ENCODE measurements around the gene PGS1.

The PGS1 gene

GRCh38 chr17:78458091-78458490 is 79.6 kb downstream of the PGS1 start:
- TF ChIP-seq CEBPB (IDR thresholded peaks at IDR 0.05) (no peak), TEAD4 (IDR thresholded peaks at IDR 0.05) (no peak), MAX (IDR thresholded peaks at IDR 0.05) (no peak), NFIC (IDR thresholded peaks at IDR 0.05) (no peak), TAF1 (IDR thresholded peaks at IDR 0.05; ENCODE audit: low read depth) (no peak)

GRCh38 chr17:78458736-78459335 is 80.4 kb downstream of the PGS1 start:
- TF ChIP-seq REST (IDR thresholded peaks at IDR 0.05; ENCODE audit: low read depth) (no peak), TEAD4 (IDR thresholded peaks at IDR 0.05) (no peak), USF1 (IDR thresholded peaks at IDR 0.05) (no peak), EP300 (IDR thresholded peaks at IDR 0.05; ENCODE audit: borderline replicate concordance) (no peak), CREB1 (IDR thresholded peaks at IDR 0.05; ENCODE audit: low read depth) (no peak), EGR1 (IDR thresholded peaks at IDR 0.05) (no peak), MAX (IDR thresholded peaks at IDR 0.05) (no peak), CEBPB (IDR thresholded peaks at IDR 0.05) (no peak), ZBTB7A (IDR thresholded peaks at IDR 0.05; ENCODE audit: low read depth) (no peak), FOXM1 (IDR thresholded peaks at IDR 0.05; ENCODE audit: borderline replicate concordance, low read depth) (no peak), YY1 (IDR thresholded peaks at IDR 0.05; ENCODE audit: low read depth) (no peak), TAF1 (IDR thresholded peaks at IDR 0.05; ENCODE audit: low read depth) (no peak)

GRCh38 chr17:78459696-78460095 is 81.2 kb downstream of the PGS1 start:
- TF ChIP-seq FOXM1 (IDR thresholded peaks at IDR 0.05; ENCODE audit: borderline replicate concordance, low read depth) (no peak), CEBPB (IDR thresholded peaks at IDR 0.05) (no peak), EP300 (IDR thresholded peaks at IDR 0.05; ENCODE audit: borderline replicate concordance) (no peak), NFIC (IDR thresholded peaks at IDR 0.05) (no peak), TCF12 (IDR thresholded peaks at IDR 0.05; ENCODE audit: low read depth) (no peak), EGR1 (IDR thresholded peaks at IDR 0.05) (no peak), MAX (IDR thresholded peaks at IDR 0.05) (no peak), TEAD4 (IDR thresholded peaks at IDR 0.05) (no peak), CREB1 (IDR thresholded peaks at IDR 0.05; ENCODE audit: low read depth) (no peak), YY1 (IDR thresholded peaks at IDR 0.05; ENCODE audit: low read depth) (no peak), ZBTB7A (IDR thresholded peaks at IDR 0.05; ENCODE audit: low read depth) (no peak), RAD21 (IDR thresholded peaks at IDR 0.05; ENCODE audit: low read depth) (no peak), REST (IDR thresholded peaks at IDR 0.05; ENCODE audit: low read depth) (no peak)

- no peak for TF ChIP-seq REST (IDR thresholded peaks at IDR 0.05; ENCODE audit: low read depth)
- no peak for TF ChIP-seq EP300 (IDR thresholded peaks at IDR 0.05; ENCODE audit: borderline replicate concordance)
- TF ChIP-seq FOXM1 (IDR thresholded peaks at IDR 0.05; ENCODE audit: borderline replicate concordance, low read depth) = no peak
- TF ChIP-seq CREB1 (IDR thresholded peaks at IDR 0.05; ENCODE audit: low read depth) = no peak
- TF ChIP-seq MAX (IDR thresholded peaks at IDR 0.05) = no peak
- no peak for TF ChIP-seq USF1 (IDR thresholded peaks at IDR 0.05)
- no peak for TF ChIP-seq CEBPB (IDR thresholded peaks at IDR 0.05)
- TF ChIP-seq TCF12 (IDR thresholded peaks at IDR 0.05; ENCODE audit: low read depth) = no peak
- no peak for TF ChIP-seq TEAD4 (IDR thresholded peaks at IDR 0.05)
- no peak for TF ChIP-seq ZBTB7A (IDR thresholded peaks at IDR 0.05; ENCODE audit: low read depth)
- no peak for TF ChIP-seq YY1 (IDR thresholded peaks at IDR 0.05; ENCODE audit: low read depth)
- TF ChIP-seq RAD21 (IDR thresholded peaks at IDR 0.05; ENCODE audit: low read depth) = no peak
- TF ChIP-seq TAF1 (IDR thresholded peaks at IDR 0.05; ENCODE audit: low read depth) = no peak
- no peak for TF ChIP-seq NFIC (IDR thresholded peaks at IDR 0.05)
- no peak for TF ChIP-seq EGR1 (IDR thresholded peaks at IDR 0.05)
Measured at GRCh38 chr17:78460176-78460675, 81.8 kb downstream of the PGS1 start.
